Measurements from ENCODE around the gene MRPL52.
A peak's percentile ranks its signal among the peaks of the same experiment; 100 is the strongest.

The MRPL52 gene

GRCh38 chr14:22861651-22862050 is 32.0 kb downstream of the MRPL52 start:
- Histone ChIP-seq H3K79me2 (no peaks in the 10 kb centered on the region), H3K27me3 (ENCODE audit: control insufficient read depth, insufficient read depth, low read length) (no peaks in the 10 kb centered on the region), H3K36me3 (ENCODE audit: control insufficient read depth, insufficient read depth, low read length) (no peaks in the 10 kb centered on the region), H2AFZ (no peak overlapping the region), H3K9ac (no peak overlapping the region), H3K4me2 (ENCODE audit: low read length) (no peak overlapping the region), H3K9me3 (ENCODE audit: control insufficient read depth, low read length) (no peaks in the 10 kb centered on the region), H3K4me1 (no peaks in the 10 kb centered on the region), H3K4me3 (ENCODE audit: low read depth, low read length) (no peak overlapping the region), H3K27ac (no peak overlapping the region)
- TF ChIP-seq CTCF (IDR thresholded peaks at IDR 0.05) = no peak

- H3K79me2 ChIP-seq = no peaks in the 10 kb centered on the region
- H3K9ac ChIP-seq = no peak overlapping the region
- no peaks in the 10 kb centered on the region for H3K9me3 ChIP-seq (ENCODE audit: control insufficient read depth, low read length)
- H3K36me3 ChIP-seq (ENCODE audit: control insufficient read depth, insufficient read depth, low read length) = no peaks in the 10 kb centered on the region
- TF ChIP-seq CTCF (IDR thresholded peaks at IDR 0.05) = no peak
- H3K27me3 ChIP-seq (ENCODE audit: control insufficient read depth, insufficient read depth, low read length) = no peaks in the 10 kb centered on the region
- H3K4me2 ChIP-seq (ENCODE audit: low read length) = no peak overlapping the region
- no peak overlapping the region for H2AFZ ChIP-seq
- no peaks in the 10 kb centered on the region for H3K4me1 ChIP-seq
- no peak overlapping the region for H3K27ac ChIP-seq
- H3K4me3 ChIP-seq (ENCODE audit: low read depth, low read length) = no peak overlapping the region
Observed at GRCh38 chr14:22864979-22865378, 35.3 kb downstream of the MRPL52 start.

- Histone ChIP-seq H3K4me3 (ENCODE audit: low read depth, low read length) (no peak overlapping the region), H3K27me3 (ENCODE audit: control insufficient read depth, insufficient read depth, low read length) (no peaks in the 10 kb centered on the region), H3K36me3 (ENCODE audit: control insufficient read depth, insufficient read depth, low read length) (no peaks in the 10 kb centered on the region), H3K9ac (no peak overlapping the region), H2AFZ (peak overlapping the region; percentile 1), H3K9me3 (ENCODE audit: control insufficient read depth, low read length) (no peaks in the 10 kb centered on the region), H3K4me1 (peaks cover 5% of the 10 kb centered on the region), H3K27ac (no peak overlapping the region), H3K79me2 (no peaks in the 10 kb centered on the region), H3K4me2 (ENCODE audit: low read length) (no peak overlapping the region)
- TF ChIP-seq CTCF (IDR thresholded peaks at IDR 0.05) = no peak
Observed at GRCh38 chr14:22865424-22866405, 36.0 kb downstream of the MRPL52 start.

- Histone ChIP-seq H3K36me3 (ENCODE audit: control insufficient read depth, insufficient read depth, low read length) (no peaks in the 10 kb centered on the region), H3K27me3 (ENCODE audit: control insufficient read depth, insufficient read depth, low read length) (no peaks in the 10 kb centered on the region), H3K9me3 (ENCODE audit: control insufficient read depth, low read length) (no peaks in the 10 kb centered on the region), H3K9ac (no peak overlapping the region), H3K27ac (no peak overlapping the region), H3K4me2 (ENCODE audit: low read length) (no peak overlapping the region), H3K4me1 (peaks cover 7% of the 10 kb centered on the region), H2AFZ (no peak overlapping the region), H3K4me3 (ENCODE audit: low read depth, low read length) (no peak overlapping the region), H3K79me2 (no peaks in the 10 kb centered on the region)
- TF ChIP-seq CTCF (IDR thresholded peaks at IDR 0.05) = no peak
Observed at GRCh38 chr14:22866874-22867273, 37.2 kb downstream of the MRPL52 start.

Data from parathyroid adenoma (tissue), 2 donors.